Measurements from ENCODE around the gene CLRN3. TPM values are rescaled to one million over a fixed set of nuclear protein-coding genes. Genes with fewer than 3 reads are reported as not detected.

The CLRN3 gene
- total and polyA plus RNA-seq, 2 donors (not counting 1 experiment from before 2014, with no cell fraction given) = not detected

GRCh38 chr10:127916826-127917225, 24.1 kb upstream of the CLRN3 start:
- H3K27ac ChIP-seq (ENCODE audit: low read length in 2 of 2) = no peak overlapping the region
- peaks cover 7 to 12% of the 10 kb centered on the region in 2 donors for H3K4me1 ChIP-seq (ENCODE audit: control insufficient read depth in 2 of 2, insufficient read depth in 2 of 2, low read length in 2 of 2)
- no peak overlapping the region for H3K9ac ChIP-seq (ENCODE audit: low read length)
- H3K4me2 ChIP-seq (replicated peaks; ENCODE audit: low read depth, low read length, poor library complexity, severe bottlenecking) = no peak overlapping the region
- H4K20me1 ChIP-seq (ENCODE audit: control insufficient read depth, insufficient read depth, low read length, poor library complexity, severe bottlenecking) = no peaks in the 10 kb centered on the region
- Mint-ChIP-seq H3K4me3 (no peak overlapping the region), H3K4me1 (peaks cover 12% of the 10 kb centered on the region), H3K27me3 (no peaks in the 10 kb centered on the region), H3K27ac (no peak overlapping the region), H3K9me3 (ENCODE audit: insufficient read depth) (no peaks in the 10 kb centered on the region)
- ChIA-PET POLR2A (no interaction called here), CTCF (no interaction called here)
- peaks cover 0 to 2% (median 0%) of the 10 kb centered on the region in 4 experiments for H3K27me3 ChIP-seq (replicated peaks in 1 of 4; ENCODE audit: control extremely low read depth in 1 of 4, control insufficient read depth in 3 of 4, insufficient read depth in 4 of 4, low read length in 3 of 4)
- no peak for ATAC-seq (ENCODE audit: low read depth)
- TF ChIP-seq EZH2 (IDR thresholded peaks at IDR 0.05; ENCODE audit: borderline replicate concordance, insufficient read depth, low read depth, low read length, poor library complexity, severe bottlenecking) (no peak), CTCF (IDR thresholded peaks at IDR 0.05) (no peak)
- no peak overlapping the region for H2AFZ ChIP-seq (ENCODE audit: insufficient read depth, low read depth, low read length, poor library complexity, severe bottlenecking)
- DNase-seq = no peak
- H3K4me3 ChIP-seq (ENCODE audit: control extremely low read depth in 1 of 5, extremely low read depth in 1 of 5, insufficient read depth in 1 of 5, low read depth in 2 of 5, low read length in 4 of 5) = no peak overlapping the region
- WGBS (ENCODE audit: insufficient coverage) = 97% methylated on average over 8 of the region's 9 CpGs
- no peaks in the 10 kb centered on the region for H3K36me3 ChIP-seq (replicated peaks in 1 of 2; ENCODE audit: control extremely low read depth in 1 of 2, control insufficient read depth in 1 of 2, extremely low read depth in 1 of 2, insufficient read depth in 2 of 2, low read length in 1 of 2)
- no peaks in the 10 kb centered on the region for H3K79me2 ChIP-seq (ENCODE audit: control insufficient read depth, insufficient read depth, low read length)
- H3K9me3 ChIP-seq (ENCODE audit: control extremely low read depth in 1 of 3, control insufficient read depth in 2 of 3, insufficient read depth in 1 of 3, low read length in 2 of 3) = peaks cover 0 to 15% (median 0%) of the 10 kb centered on the region in 3 donors
- intact Hi-C loops (cut with micrococcal nuclease) = no loop called here

- CTCF ChIA-PET = interaction anchor here (1.2 kb wide), 1 partner anchor 96 kb away, joined by 3 read pairs; no protein-coding TSS in a partner anchor
- no peaks in the 10 kb centered on the region for H3K9me3 Mint-ChIP-seq (ENCODE audit: insufficient read depth)
Measured at GRCh38 chr10:127915324-127915723, 22.6 kb upstream of the CLRN3 start.

More at GRCh38 chr10:127915324-127915723, 22.6 kb upstream of the CLRN3 start:
- POLR2A ChIA-PET = no interaction called here
- H3K4me3 ChIP-seq (ENCODE audit: control extremely low read depth in 1 of 5, extremely low read depth in 1 of 5, insufficient read depth in 1 of 5, low read depth in 2 of 5, low read length in 4 of 5) = no peak overlapping the region
- H3K9ac ChIP-seq (ENCODE audit: low read length) = no peak overlapping the region
- intact Hi-C loops (cut with micrococcal nuclease) = no loop called here
- H3K4me1 ChIP-seq (ENCODE audit: control insufficient read depth in 2 of 2, insufficient read depth in 2 of 2, low read length in 2 of 2) = peaks cover 7 to 10% of the 10 kb centered on the region in 2 donors
- peaks cover 1% of the 10 kb centered on the region for H3K27me3 Mint-ChIP-seq
- no peak overlapping the region for H2AFZ ChIP-seq (ENCODE audit: insufficient read depth, low read depth, low read length, poor library complexity, severe bottlenecking)
- H3K4me2 ChIP-seq (replicated peaks; ENCODE audit: low read depth, low read length, poor library complexity, severe bottlenecking) = no peak overlapping the region
- H3K27me3 ChIP-seq (replicated peaks in 1 of 4; ENCODE audit: control extremely low read depth in 1 of 4, control insufficient read depth in 3 of 4, insufficient read depth in 4 of 4, low read length in 3 of 4) = peaks cover 0 to 2% (median 0%) of the 10 kb centered on the region in 4 experiments
- TF ChIP-seq CTCF (IDR thresholded peaks at IDR 0.05) (no peak), EZH2 (IDR thresholded peaks at IDR 0.05; ENCODE audit: borderline replicate concordance, insufficient read depth, low read depth, low read length, poor library complexity, severe bottlenecking) (no peak)
- peaks cover 10% of the 10 kb centered on the region for H3K4me1 Mint-ChIP-seq
- H3K27ac ChIP-seq (ENCODE audit: low read length in 2 of 2) = no peak overlapping the region
- peaks cover 0 to 15% (median 0%) of the 10 kb centered on the region in 3 donors for H3K9me3 ChIP-seq (ENCODE audit: control extremely low read depth in 1 of 3, control insufficient read depth in 2 of 3, insufficient read depth in 1 of 3, low read length in 2 of 3)
- H3K4me3 Mint-ChIP-seq = no peak overlapping the region
- H3K27ac Mint-ChIP-seq = no peak overlapping the region
- H3K36me3 ChIP-seq (replicated peaks in 1 of 2; ENCODE audit: control extremely low read depth in 1 of 2, control insufficient read depth in 1 of 2, extremely low read depth in 1 of 2, insufficient read depth in 2 of 2, low read length in 1 of 2) = no peaks in the 10 kb centered on the region
- H3K79me2 ChIP-seq (ENCODE audit: control insufficient read depth, insufficient read depth, low read length) = no peaks in the 10 kb centered on the region
- no peak for ATAC-seq (ENCODE audit: low read depth)
- 94% methylated on average over 2 of the region's 4 CpGs for WGBS (ENCODE audit: insufficient coverage)
- H4K20me1 ChIP-seq (ENCODE audit: control insufficient read depth, insufficient read depth, low read length, poor library complexity, severe bottlenecking) = no peaks in the 10 kb centered on the region
- no peak for DNase-seq

All from B cell (primary cell).